Measurements from ENCODE around the gene OR1L6. TPM values are rescaled to one million over a fixed set of nuclear protein-coding genes. Genes with fewer than 3 reads are reported as not detected.

The OR1L6 gene
- total and polyA plus RNA-seq, 9 of the 15 experiments (the other 6 are each of a cell fraction or from before 2014, with no cell fraction given), result not detected

DNA sequence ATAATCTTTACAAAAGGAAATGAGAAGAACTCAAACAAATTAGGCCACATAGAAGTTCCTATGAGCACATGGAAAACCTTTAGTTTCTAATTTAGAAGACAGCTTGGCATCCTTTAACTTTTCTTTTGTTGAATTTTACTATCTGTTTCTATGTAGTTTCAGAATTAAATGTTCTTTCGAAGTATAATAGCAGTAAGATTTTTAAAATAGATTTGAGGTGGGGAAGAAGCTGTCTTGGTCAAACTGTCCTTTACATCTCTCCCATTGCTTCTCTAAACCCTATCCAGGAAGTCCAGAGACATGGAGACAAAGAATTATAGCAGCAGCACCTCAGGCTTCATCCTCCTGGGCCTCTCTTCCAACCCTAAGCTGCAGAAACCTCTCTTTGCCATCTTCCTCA lies 18.4 kb upstream of the OR1L6 start, which contains the start of gene OR1L4 (continued):
- TF ChIP-seq SFPQ (IDR thresholded peaks at IDR 0.05; ENCODE audit: low read depth, low read length) (no peak), ADNP (tag; IDR thresholded peaks at IDR 0.05) (no peak), ZNF217 (CRISPR knock-in tag; IDR thresholded peaks at IDR 0.05) (no peak), ZNF75A (CRISPR knock-in tag; IDR thresholded peaks at IDR 0.05) (no peak), ZNF511 (CRISPR knock-in tag; IDR thresholded peaks at IDR 0.05) (no peak), GTF2A2 (tag; IDR thresholded peaks at IDR 0.05) (no peak), ZMIZ1 (IDR thresholded peaks at IDR 0.05; ENCODE audit: low read depth in 2 of 2, low read length in 2 of 2) (no peak)

Measured in K562 (cell line).